Measurements from ENCODE around the gene SERP2. TPM values are rescaled to one million over a fixed set of nuclear protein-coding genes. Genes with fewer than 3 reads are reported as not detected.

Gene SERP2
- total RNA-seq, 4 donors from 2014 or later, result 0.27 to 1.8 TPM; not detected in 2

GRCh38 chr13:44333950-44334655, 39.5 kb upstream of the SERP2 start:
- DNase-seq (ENCODE audit: low spot score in 2 of 2), result no peak
- H3K4me3 ChIP-seq (ENCODE audit: low read depth, poor library complexity, severe bottlenecking), result no peak overlapping the region
- no peak for TF ChIP-seq POLR2A (IDR thresholded peaks at IDR 0.05)
- TF ChIP-seq, protein P1, sequence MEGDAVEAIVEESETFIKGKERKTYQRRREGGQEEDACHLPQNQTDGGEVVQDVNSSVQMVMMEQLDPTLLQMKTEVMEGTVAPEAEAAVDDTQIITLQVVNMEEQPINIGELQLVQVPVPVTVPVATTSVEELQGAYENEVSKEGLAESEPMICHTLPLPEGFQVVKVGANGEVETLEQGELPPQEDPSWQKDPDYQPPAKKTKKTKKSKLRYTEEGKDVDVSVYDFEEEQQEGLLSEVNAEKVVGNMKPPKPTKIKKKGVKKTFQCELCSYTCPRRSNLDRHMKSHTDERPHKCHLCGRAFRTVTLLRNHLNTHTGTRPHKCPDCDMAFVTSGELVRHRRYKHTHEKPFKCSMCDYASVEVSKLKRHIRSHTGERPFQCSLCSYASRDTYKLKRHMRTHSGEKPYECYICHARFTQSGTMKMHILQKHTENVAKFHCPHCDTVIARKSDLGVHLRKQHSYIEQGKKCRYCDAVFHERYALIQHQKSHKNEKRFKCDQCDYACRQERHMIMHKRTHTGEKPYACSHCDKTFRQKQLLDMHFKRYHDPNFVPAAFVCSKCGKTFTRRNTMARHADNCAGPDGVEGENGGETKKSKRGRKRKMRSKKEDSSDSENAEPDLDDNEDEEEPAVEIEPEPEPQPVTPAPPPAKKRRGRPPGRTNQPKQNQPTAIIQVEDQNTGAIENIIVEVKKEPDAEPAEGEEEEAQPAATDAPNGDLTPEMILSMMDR (IDR thresholded peaks at IDR 0.05), result no peak
- WGBS, 2 donors, result 74 to 79% methylated on average over 5 of the region's 5 CpGs
- intact Hi-C loops (cut with DNase I; ENCODE audit: low total_unique reads), result no loop called here

DNA sequence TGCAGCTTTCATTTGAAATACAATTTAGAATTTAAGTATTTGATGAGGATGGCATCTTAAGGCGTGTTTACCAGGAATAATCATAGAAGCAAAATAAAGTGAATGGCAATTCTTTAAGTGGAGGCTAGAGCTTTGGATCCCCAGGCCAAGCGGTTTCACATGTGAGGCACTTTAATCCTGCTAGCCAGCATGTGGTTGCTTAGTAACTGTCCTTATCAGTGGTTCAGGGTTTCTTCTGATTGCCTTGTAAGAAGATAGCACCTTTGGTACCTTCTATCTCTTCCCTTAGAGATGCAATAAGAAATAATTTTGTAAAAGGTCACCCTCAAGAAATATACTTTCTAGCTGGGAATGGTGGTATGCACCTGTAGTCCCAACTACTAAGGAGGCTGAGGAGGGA, 38.9 kb upstream of the SERP2 start:
- DNase-seq (ENCODE audit: low spot score in 2 of 2), result no peak
- H3K4me3 ChIP-seq (ENCODE audit: low read depth, poor library complexity, severe bottlenecking), result no peak overlapping the region
- 96 to 99% methylated on average over 2 of the region's 2 CpGs for WGBS, 2 donors
- intact Hi-C loops (cut with DNase I; ENCODE audit: low total_unique reads), result no loop called here
- TF ChIP-seq, protein P1 (IDR thresholded peaks at IDR 0.05), result no peak
- no peak for TF ChIP-seq POLR2A (IDR thresholded peaks at IDR 0.05)

DNA sequence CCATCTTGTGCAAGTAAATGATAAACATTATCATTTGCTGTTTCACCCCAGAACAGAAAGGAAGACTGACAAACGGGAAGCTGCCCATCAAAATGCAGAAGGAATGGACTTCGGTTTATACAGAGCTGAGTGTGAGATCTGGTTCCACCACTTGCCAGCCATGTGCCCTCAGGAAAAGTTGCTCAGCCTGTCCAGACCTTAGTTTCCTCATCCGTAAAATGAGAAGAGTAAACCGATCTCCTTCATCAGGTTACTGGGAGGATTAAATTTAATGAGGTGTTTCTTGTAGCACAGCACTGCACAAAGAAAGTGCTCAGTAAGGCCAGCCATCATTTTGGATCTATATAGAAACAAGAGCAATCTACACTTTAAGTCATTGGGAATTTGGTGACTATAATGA, 36.7 kb upstream of the SERP2 start:
- TF ChIP-seq, protein P1 (IDR thresholded peaks at IDR 0.05), result no peak
- no peak for TF ChIP-seq POLR2A (IDR thresholded peaks at IDR 0.05)
- WGBS, 2 donors, result 82 to 85% methylated on average over 4 of the region's 4 CpGs
- intact Hi-C loops (cut with DNase I; ENCODE audit: low total_unique reads), result no loop called here
- DNase-seq (ENCODE audit: low spot score in 2 of 2), result no peak
- no peak overlapping the region for H3K4me3 ChIP-seq (ENCODE audit: low read depth, poor library complexity, severe bottlenecking)

DNA sequence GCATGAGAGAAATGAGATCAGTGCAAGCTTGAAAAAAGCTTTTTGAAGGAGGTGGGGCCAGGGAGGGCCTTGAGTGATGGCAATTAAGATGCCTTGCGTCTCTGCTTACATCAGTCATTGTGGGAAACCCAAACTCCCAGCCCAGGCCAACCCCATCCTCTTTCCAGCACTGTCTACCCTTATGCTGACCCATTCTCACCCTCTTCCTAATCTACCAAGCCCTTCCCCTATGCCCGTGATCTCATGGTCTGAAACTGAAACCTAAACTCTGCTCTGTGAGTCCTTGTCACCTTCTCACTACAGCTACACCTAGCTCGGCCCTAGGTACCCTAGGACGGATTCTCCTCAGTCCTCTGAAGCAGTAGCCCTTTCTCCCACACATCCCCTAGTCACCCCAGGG, 36.0 kb upstream of the SERP2 start:
- TF ChIP-seq, protein P1 (IDR thresholded peaks at IDR 0.05), result no peak
- TF ChIP-seq POLR2A (IDR thresholded peaks at IDR 0.05), result no peak
- intact Hi-C loops (cut with DNase I; ENCODE audit: low total_unique reads), result no loop called here
- H3K4me3 ChIP-seq (ENCODE audit: low read depth, poor library complexity, severe bottlenecking), result no peak overlapping the region
- no peak for DNase-seq (ENCODE audit: low spot score in 2 of 2)
- 91 to 94% methylated on average over 4 of the region's 4 CpGs for WGBS, 2 donors

- no peak for DNase-seq (ENCODE audit: low spot score in 2 of 2)
- 82 to 86% methylated on average over 2 of the region's 2 CpGs for WGBS, 2 donors
- intact Hi-C loops (cut with DNase I; ENCODE audit: low total_unique reads), result no loop called here
- no peak overlapping the region for H3K4me3 ChIP-seq (ENCODE audit: low read depth, poor library complexity, severe bottlenecking)
- no peak for TF ChIP-seq POLR2A (IDR thresholded peaks at IDR 0.05)
- TF ChIP-seq, protein P1 (IDR thresholded peaks at IDR 0.05), result no peak
These were observed 33.1 kb upstream of the SERP2 start for GRCh38 chr13:44340508-44340907.

- no peak overlapping the region for H3K4me3 ChIP-seq (ENCODE audit: low read depth, poor library complexity, severe bottlenecking)
- WGBS, 2 donors, result 58 to 88% methylated on average over 1 of the region's 1 CpG
- TF ChIP-seq POLR2A (IDR thresholded peaks at IDR 0.05), result no peak
- TF ChIP-seq, protein P1 (IDR thresholded peaks at IDR 0.05), result no peak
- intact Hi-C loops (cut with DNase I; ENCODE audit: low total_unique reads), result no loop called here
- DNase-seq (ENCODE audit: low spot score in 2 of 2), result no peak
These were observed 30.9 kb upstream of the SERP2 start for GRCh38 chr13:44342741-44343140.
